ENCODE data around the gene DOLPP1. TPM values are rescaled to one million over a fixed set of nuclear protein-coding genes. Genes with fewer than 3 reads are reported as not detected.
"Not testable (repeated sequence)": the region's sequence is repeated elsewhere in the genome, so short reads cannot be mapped to it uniquely, and the experiment has no call there.

Gene DOLPP1
- total RNA-seq, 1 experiment from 2014 or later, result 39.0 TPM

DNA sequence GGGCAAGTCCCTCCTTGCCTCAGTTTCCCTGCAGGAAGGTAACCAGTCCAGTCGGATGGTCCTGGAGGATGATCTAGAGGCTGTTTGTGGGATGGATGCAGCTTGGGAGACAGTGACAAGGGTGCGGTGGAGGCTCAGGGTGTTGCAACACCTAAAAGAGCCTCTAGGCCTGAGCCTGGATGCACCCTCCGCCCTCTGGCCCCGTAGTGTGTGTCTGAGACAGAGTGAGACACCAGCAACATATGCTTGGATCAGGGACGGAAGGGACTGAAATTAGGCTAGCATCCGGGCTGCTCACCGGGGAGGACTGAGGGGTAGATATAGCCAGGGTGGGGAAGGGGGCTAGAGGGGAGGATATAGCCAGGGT, 28.6 kb downstream of the DOLPP1 start:
- Histone ChIP-seq H3K4me3 (no peak overlapping the region), H3K27ac (no peak overlapping the region)

DNA sequence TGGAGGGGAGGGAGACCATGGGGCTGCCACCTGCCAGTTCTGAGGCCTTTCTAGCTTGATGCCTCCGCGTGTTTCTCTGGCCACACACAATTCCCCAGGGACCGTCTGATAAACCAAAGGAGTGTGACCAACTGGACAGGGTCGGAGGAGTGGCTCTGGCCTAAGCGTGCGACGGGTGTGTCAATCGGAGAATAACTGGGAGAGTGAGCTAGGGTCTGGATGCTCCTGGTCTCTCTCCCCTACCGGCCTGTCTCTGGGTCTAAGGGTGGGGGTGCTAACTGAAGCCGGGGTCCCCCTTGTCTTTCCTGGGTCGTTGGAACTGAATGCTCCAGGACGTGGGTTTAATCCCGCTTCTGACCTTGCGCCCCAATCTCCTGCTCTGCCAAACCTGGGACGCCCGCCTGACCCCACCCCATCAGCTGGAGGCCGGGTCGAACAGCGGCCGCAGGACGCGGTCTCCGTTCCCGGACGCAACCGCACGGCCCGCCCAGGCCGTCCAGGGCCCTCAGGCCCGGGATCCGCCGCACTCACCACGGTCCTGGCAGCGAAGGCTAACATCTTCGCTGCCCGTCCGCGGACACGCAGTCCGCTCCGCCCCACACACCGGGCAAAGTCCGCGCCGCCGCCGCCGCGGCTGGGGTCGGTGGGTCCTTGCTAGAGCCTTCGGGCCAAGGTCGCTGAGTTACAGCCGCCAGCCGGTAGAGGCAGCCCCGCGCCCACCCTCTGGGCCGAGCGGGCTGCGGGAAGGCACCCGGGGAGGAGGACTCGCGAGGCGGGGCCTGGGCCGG, 29.2 kb downstream of the DOLPP1 start:
- Histone ChIP-seq H3K9me3 (replicated peaks) (no peaks in the 10 kb centered on the region), H3K4me1 (peaks cover 5% of the 10 kb centered on the region; the same call in 1 of the 2 replicates), H3K27ac (peak overlapping the region; percentile 90), H3K36me3 (no peaks in the 10 kb centered on the region), H3K4me3 (peak overlapping the region; percentile 82), H3K27me3 (no peaks in the 10 kb centered on the region)
- peak; percentile 57 to 64 for DNase-seq

More for the DNA sequence above, 28.6 kb downstream of the DOLPP1 start:
- DNase-seq, result peak; percentile 45 to 53
- Histone ChIP-seq H3K4me1 (peaks cover 5% of the 10 kb centered on the region; the same call in 1 of the 2 replicates), H3K9me3 (replicated peaks) (no peaks in the 10 kb centered on the region), H3K27me3 (no peaks in the 10 kb centered on the region), H3K36me3 (no peaks in the 10 kb centered on the region)

DNA sequence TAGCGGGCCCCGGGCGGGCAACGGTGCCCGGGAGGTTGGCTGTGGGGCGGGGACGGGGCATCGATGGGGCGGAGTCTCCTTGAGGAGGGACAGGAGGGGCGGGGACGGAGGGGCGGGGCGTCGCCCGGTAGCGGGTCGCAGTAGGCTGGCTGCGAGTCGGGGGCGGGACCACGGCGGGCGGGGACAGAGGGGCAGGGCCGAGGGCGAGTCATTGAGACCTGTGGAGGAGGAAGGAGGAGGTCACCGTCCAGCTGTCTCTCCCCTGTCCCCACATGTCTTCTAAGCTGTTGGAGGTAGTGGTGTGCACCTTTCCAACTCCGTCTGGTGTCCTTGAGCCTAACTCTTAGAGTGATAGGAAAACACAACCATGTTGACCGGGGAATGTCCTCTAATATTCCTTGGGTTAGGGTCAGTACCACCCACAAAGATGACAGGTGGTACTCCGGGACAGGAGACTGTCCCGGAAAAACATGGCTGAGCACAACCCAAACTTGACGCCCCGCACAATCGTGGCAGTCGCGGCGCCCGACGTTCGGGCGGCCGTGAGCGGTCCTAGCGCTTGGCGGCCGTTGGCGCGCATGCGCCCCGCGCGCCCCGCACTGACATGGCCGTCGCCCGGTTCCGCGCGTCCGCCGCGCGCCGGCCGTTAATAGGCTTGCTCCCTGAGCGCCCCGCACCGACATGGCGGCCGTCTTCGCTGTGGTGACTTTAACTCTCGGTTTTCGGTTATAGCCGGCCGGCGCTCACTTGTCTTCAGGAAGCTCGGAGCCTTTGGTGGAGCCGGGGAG, 30.0 kb downstream of the DOLPP1 start, which contains the start of the genes CRAT and PTPA:
CRAT (minus strand) TSS at position 54 of the 788 bp plus-strand sequence. CDS start 284 bp downstream, outside the sequence.
PTPA (plus strand) TSS at position 676 of the 788 bp plus-strand sequence. CDS start 186 bp downstream, outside the sequence.
- peak within 1 kb of the TSS; percentile 82 for H3K4me3 ChIP-seq
- DNase-seq, result peak; percentile 98 to 99
- H3K36me3 ChIP-seq, result no peaks in the 10 kb centered on the region
- peak within 1 kb of the TSS; percentile 90 for H3K27ac ChIP-seq
- H3K9me3 ChIP-seq (replicated peaks), result no peaks in the 10 kb centered on the region
- peaks cover 5% of the 10 kb centered on the region; the same call in 1 of the 2 replicates for H3K4me1 ChIP-seq
- no peaks in the 10 kb centered on the region for H3K27me3 ChIP-seq

DNA sequence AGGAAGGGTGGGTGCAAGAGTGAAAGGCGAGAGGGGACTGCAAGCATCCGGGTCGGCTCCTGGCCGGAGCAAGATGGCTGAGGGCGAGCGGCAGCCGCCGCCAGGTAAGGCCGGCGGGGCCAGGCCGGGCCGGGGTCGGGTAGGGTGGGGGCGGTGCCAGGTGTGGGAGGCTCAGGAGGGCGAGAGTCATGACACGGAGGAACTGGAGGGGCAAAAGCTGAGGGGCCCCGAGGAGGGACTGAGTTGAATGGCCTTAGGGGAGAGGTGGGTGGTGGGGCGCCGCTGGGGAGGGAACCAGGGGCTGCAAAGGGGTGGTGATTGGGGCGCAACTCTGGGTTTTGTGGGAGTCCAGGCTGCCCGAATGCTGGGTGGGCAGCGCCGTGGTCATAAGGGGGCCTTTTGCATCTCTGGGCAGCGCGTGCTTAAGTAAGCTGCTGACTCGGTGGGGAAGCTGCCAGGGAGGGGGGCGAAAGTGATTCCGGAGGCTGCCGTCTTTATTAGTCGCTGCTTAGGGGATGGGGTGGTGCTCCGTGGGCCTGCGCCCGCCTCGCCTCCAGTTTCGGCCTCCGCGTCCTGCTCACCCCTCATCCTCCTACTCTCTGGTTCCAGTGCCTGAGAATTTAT, 30.7 kb downstream of the DOLPP1 start:
- peak; percentile 51 to 63 for DNase-seq
- no peaks in the 10 kb centered on the region for H3K36me3 ChIP-seq
- no peaks in the 10 kb centered on the region for H3K9me3 ChIP-seq (replicated peaks)
- peak overlapping the region; percentile 90 for H3K27ac ChIP-seq
- H3K4me3 ChIP-seq, result peak overlapping the region; percentile 82
- peaks cover 5% of the 10 kb centered on the region; the same call in 1 of the 2 replicates for H3K4me1 ChIP-seq
- H3K27me3 ChIP-seq, result no peaks in the 10 kb centered on the region

DNA sequence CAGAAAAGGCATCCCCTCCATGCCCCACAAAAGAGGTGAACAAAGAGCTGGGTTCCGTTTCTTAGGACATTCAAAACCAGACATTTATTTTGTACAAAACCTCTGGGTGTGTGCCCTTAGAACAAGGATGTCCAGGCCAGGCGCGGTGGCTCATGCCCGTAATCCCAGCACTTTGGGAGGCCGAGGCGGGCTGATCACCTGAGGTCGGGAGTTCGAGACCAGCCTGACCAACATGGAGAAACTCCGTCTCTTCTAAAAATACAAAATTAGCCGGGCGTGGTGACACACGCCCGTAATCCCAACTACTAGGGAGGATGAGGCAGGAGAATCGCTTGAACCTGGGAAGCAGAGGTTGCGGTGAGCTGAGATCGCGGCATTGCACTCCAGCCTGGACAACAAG, 31.6 kb downstream of the DOLPP1 start:
- H3K27me3 ChIP-seq; H3K36me3 ChIP-seq; DNase-seq; H3K27ac ChIP-seq; H3K4me1 ChIP-seq; H3K9me3 ChIP-seq (replicated peaks): not testable (repeated sequence)
- peak overlapping the region; percentile 82 for H3K4me3 ChIP-seq

DNA sequence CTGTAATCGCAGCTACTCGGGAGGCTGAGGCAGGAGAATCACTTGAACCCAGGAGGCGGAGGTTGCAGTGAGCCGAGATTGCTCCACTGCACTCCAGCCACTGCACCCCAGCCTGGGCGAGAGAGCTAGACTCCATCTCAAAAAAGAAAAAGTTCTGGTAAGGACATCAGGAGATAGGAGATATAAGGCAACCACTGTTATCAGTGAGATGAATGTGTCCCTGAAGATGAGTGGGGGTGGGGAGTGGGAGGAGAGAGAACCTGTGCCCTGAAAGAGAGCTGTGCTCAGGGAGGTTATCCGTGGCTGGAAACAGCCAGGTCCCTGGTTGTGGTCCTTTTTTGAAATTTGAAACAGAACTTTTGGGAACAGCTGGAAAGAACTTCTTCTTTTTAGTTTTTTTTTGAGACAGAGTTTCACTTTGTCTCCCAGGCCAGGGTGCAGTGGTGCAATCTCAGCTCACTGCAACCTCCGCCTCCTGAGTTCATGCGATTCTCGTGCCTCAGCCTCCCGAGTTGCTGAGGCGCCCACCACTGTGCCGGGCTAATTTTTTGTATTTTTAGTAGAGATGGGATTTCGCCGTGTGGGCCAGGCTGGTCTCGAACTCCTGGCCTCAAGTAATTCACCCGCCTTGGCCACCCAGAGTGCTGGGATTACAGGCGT, 32.9 kb downstream of the DOLPP1 start:
- Histone ChIP-seq H3K4me1 (peaks cover 5% of the 10 kb centered on the region; the same call in 1 of the 2 replicates), H3K9me3 (replicated peaks) (no peaks in the 10 kb centered on the region), H3K36me3 (no peaks in the 10 kb centered on the region), H3K4me3 (no peak overlapping the region), H3K27ac (no peak overlapping the region), H3K27me3 (no peaks in the 10 kb centered on the region)
- no peak for DNase-seq

DNA sequence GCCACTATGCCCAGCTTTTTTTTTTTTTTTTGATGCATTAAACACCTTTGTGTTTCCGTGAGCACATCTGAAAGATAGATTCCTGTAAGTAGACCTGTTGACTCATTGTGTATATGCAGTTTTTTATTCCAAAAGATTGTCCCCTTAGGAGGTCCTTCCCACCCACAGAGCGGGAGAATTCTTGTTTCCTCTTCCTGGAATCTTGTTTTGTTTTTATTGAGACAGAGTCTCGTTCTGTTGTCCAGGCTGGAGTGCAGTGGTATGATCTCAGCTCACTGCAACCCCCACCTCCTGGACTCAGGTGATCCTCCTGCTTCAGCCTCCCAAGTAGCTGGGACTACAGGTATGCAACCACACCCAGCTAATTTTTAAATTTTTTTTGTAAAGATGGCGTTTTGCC, 37.9 kb downstream of the DOLPP1 start:
- H3K27me3 ChIP-seq, result no peaks in the 10 kb centered on the region
- no peak overlapping the region for H3K4me3 ChIP-seq
- peaks cover 5% of the 10 kb centered on the region; the same call in 1 of the 2 replicates for H3K36me3 ChIP-seq
- no peak for DNase-seq
- H3K9me3 ChIP-seq (replicated peaks), result no peaks in the 10 kb centered on the region
- H3K4me1 ChIP-seq, result peaks cover 9% of the 10 kb centered on the region
- no peak overlapping the region for H3K27ac ChIP-seq

DNA sequence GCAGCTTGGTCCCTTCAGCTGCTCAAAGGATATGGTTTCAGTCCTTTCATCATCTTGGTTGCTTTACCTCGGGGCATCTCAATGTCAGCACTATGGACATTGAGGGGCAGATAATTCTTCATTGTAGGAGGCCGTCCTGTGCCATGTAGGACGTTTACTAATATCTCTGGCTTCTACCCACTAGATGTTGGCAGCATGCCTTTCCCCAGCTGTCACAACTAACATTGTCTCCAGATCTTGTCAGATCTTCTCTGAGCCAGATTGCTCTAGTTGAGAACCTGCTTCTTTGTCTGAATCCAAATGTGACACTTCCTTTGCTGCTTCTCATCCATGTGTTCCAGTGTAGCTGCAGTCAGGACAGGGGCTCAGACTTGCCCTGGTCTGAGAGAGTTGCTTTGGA, 40.6 kb downstream of the DOLPP1 start:
- H3K27ac ChIP-seq, result no peak overlapping the region
- peak in 1 of 2 experiments; percentile 57 for DNase-seq
- H3K9me3 ChIP-seq (replicated peaks), result no peaks in the 10 kb centered on the region
- peaks cover 9% of the 10 kb centered on the region for H3K4me1 ChIP-seq
- no peaks in the 10 kb centered on the region for H3K27me3 ChIP-seq
- no peak overlapping the region for H3K4me3 ChIP-seq
- H3K36me3 ChIP-seq, result peaks cover 7% of the 10 kb centered on the region

DNA sequence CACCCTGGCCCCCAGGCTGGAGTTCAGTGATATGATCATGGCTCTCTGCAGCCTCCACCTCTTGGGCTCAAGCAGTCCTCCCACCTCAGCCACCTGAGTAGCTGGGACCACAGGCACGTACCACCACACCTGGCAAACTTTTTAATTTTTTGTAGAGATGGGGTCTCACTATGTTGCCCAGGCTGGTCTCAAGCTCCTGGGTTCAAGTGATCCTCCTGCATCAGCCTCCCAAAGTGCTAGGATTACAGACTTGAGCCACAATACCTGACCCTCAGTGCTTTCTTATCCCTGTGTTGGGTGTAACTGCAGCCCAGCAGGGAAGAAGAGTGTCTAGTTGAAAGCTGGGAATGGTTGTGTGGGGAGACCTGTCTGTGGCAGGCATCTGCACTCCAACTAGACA, 41.2 kb downstream of the DOLPP1 start:
- no peaks in the 10 kb centered on the region for H3K9me3 ChIP-seq (replicated peaks)
- H3K27ac ChIP-seq, result no peak overlapping the region
- H3K36me3 ChIP-seq, result peaks cover 7% of the 10 kb centered on the region
- peaks cover 9% of the 10 kb centered on the region for H3K4me1 ChIP-seq
- H3K4me3 ChIP-seq, result no peak overlapping the region
- no peak for DNase-seq
- H3K27me3 ChIP-seq, result no peaks in the 10 kb centered on the region

DNA sequence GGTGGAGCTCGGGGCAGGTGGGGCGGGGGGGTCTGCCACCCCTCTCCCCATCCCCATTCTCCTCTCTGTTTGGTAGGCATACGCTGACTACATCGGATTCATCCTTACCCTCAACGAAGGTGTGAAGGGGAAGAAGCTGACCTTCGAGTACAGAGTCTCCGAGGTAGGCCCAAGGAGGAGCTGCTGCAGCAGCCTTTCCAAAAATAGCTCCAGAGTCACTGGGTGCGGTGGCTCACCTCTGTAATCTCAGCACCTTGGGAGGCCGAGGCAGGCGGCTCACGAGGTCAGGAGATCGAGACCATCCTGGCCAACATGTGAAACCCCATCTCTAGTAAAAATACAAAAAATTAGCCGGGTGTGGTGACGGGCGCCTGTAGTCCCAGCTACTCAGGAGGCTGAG, 42.1 kb downstream of the DOLPP1 start:
- H3K4me3 ChIP-seq; H3K27ac ChIP-seq; H3K9me3 ChIP-seq (replicated peaks); H3K4me1 ChIP-seq; DNase-seq; H3K27me3 ChIP-seq: not testable (repeated sequence)
- H3K36me3 ChIP-seq, result peaks cover 10% of the 10 kb centered on the region

DNA sequence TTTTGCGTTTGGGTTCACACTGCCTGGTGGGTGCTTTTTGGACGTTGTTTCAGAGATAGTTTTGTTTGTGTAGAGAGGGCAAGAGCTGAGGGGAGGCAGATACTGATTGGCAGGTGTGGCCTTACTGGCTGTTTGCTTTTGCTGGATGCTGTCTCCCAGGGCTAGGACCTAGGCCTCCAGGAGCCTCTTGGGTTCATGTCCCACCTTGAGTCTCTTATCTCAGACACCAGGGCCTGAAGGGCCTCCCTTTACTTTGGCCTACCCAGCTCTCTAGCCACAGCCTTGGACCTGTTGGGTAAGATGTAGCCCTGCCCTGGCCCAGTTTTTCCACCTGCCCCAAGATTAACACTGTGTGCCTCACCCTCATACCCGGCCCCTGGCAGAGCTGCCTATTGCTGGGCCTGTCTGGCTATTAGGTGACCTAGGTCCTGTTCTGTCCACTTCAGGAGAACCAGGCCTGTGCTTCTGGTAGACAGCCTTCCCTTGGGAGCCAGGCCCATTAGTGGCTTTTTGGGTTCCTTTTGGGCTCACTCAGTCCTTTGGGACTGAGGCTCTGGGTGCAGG, 43.7 kb downstream of the DOLPP1 start:
- H3K27me3 ChIP-seq, result no peaks in the 10 kb centered on the region
- H3K4me1 ChIP-seq, result peaks cover 9% of the 10 kb centered on the region
- peaks cover 10% of the 10 kb centered on the region for H3K36me3 ChIP-seq
- no peak overlapping the region for H3K4me3 ChIP-seq
- H3K27ac ChIP-seq, result no peak overlapping the region
- H3K9me3 ChIP-seq (replicated peaks), result no peaks in the 10 kb centered on the region
- DNase-seq, result no peak

DNA sequence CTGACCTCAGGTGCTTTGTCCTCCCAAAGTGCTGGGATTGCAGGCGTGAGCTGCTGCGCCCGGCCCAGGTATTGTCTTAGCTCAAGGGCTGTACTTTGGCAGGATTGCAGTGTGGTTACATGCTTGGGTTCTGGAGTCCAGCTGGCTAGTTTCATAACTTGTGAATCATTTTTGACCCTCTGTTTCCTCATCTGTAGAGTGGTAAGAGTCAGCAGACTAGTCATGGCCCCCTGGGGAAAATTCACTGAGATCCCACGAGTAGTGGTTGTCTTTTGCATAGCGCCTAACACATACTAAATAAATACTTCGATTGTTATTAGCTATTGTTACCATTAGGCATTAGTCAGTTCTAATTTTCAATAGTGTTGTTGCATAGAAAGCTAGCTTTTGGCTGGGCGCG, 44.6 kb downstream of the DOLPP1 start:
- peaks cover 11% of the 10 kb centered on the region for H3K36me3 ChIP-seq
- H3K4me1 ChIP-seq, result peaks cover 9% of the 10 kb centered on the region
- no peak for DNase-seq
- H3K9me3 ChIP-seq (replicated peaks), result no peaks in the 10 kb centered on the region
- H3K4me3 ChIP-seq, result no peak overlapping the region
- no peaks in the 10 kb centered on the region for H3K27me3 ChIP-seq
- H3K27ac ChIP-seq, result no peak overlapping the region

DNA sequence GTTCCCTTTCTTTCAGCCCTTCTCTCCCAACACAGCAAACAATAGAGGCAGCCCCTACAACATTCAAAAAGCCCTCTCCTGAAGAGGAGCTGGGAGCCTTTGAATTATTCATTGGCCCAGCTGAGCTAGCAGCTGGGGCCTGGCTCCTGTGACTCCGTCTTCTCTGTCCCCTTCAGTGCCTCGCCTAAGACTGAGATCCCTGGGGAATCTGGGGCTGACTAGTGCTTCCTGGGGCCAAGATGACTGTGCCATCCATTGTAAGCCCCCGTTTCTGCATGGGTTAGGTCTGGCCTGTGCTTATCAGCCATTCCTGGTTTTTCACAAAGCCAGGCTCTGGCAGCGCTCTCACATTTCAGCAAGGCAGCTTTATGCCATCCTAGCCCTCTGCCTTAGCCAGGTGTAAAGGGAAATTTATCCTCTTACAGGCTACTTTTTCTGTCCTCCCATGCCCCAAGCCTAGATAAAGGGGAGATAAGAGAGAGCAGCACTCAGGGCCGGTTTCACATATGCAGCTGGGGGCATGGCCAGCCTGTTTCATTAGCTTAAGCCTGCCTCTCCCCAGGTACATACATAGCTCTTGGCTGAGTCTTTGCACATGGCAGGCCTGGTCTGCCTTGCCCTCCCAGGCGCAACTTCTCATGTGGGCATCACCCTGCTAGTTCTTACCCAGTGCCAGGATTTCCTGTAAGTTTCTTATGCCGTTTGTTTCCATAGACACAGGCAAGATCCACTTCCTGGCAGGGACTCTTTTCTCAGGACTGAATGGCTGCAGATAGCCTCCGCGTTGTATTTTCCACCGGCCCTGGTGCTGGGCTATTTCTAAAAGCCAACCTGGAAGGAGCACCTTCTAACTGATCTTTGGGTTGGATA, 46.1 kb downstream of the DOLPP1 start:
- DNase-seq, result peak in 1 of 2 experiments; percentile 54
- Histone ChIP-seq H3K4me1 (no peaks in the 10 kb centered on the region), H3K4me3 (no peak overlapping the region), H3K36me3 (peaks cover 11% of the 10 kb centered on the region), H3K9me3 (replicated peaks) (no peaks in the 10 kb centered on the region), H3K27me3 (no peaks in the 10 kb centered on the region), H3K27ac (no peak overlapping the region)

Data from SJCRH30 (cell line).